ENCODE data around the gene CYRIA.

DNA sequence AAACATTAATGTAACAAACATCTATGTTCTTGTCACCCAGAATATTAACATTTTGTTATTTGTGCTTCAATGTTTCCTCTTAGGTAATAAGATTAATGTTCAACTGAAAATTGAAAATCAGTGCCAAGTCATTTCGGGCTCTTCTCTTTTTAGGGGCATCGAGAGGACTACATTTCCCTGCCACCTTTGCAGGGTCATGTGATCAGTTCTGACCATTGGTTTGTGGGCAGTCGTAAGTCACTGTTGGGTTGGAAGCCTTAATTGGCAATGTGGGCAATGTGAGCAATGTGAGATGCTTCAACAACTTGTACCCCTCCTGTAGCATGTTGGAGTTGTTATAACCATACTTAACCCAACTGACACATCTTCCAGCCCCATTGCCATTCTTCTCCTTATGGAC lies 10.1 kb upstream of the CYRIA start:
- no peak for TF ChIP-seq RFX5 (IDR thresholded peaks at IDR 0.05; ENCODE audit: low read length)
- TF ChIP-seq TCF12 (IDR thresholded peaks at IDR 0.05), result no peak
- TF ChIP-seq, protein P1, sequence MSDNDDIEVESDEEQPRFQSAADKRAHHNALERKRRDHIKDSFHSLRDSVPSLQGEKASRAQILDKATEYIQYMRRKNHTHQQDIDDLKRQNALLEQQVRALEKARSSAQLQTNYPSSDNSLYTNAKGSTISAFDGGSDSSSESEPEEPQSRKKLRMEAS (IDR thresholded peaks at IDR 0.05; ENCODE audit: low read depth), result no peak
- TF ChIP-seq, protein P2, sequence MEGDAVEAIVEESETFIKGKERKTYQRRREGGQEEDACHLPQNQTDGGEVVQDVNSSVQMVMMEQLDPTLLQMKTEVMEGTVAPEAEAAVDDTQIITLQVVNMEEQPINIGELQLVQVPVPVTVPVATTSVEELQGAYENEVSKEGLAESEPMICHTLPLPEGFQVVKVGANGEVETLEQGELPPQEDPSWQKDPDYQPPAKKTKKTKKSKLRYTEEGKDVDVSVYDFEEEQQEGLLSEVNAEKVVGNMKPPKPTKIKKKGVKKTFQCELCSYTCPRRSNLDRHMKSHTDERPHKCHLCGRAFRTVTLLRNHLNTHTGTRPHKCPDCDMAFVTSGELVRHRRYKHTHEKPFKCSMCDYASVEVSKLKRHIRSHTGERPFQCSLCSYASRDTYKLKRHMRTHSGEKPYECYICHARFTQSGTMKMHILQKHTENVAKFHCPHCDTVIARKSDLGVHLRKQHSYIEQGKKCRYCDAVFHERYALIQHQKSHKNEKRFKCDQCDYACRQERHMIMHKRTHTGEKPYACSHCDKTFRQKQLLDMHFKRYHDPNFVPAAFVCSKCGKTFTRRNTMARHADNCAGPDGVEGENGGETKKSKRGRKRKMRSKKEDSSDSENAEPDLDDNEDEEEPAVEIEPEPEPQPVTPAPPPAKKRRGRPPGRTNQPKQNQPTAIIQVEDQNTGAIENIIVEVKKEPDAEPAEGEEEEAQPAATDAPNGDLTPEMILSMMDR (IDR thresholded peaks at IDR 0.05), result no peak
